KOPT-K1 (cell line): ENCODE data around the gene KCNJ14.

Source experiments
- H3K27ac ChIP-seq: fragments of 200-600 bp; sonication (generic); 2 replicates; pipeline ENCODE4 v1.5.1; 2016; ENCODE audit warnings: antibody characterized with exemption, mild to moderate bottlenecking, low read depth, low read length; ENCODE audit not compliant: poor library complexity, severe bottlenecking
- H3K36me3 ChIP-seq: fragments of 200-600 bp; sonication (generic); 2 replicates; pipeline ENCODE4 v1.5.1; 2017; ENCODE audit warnings: antibody characterized with exemption, mild to moderate bottlenecking, low read length, moderate library complexity; ENCODE audit not compliant: insufficient read depth
- H3K9me3 ChIP-seq: fragments of 200-600 bp; sonication (generic); 2 replicates; pipeline ENCODE4 v1.5.1; 2017; ENCODE audit warnings: antibody characterized with exemption, low read length, mild to moderate bottlenecking; ENCODE audit not compliant: insufficient read depth, poor library complexity, severe bottlenecking

The KCNJ14 gene

GRCh38 chr19:48442116-48443035 is 13.0 kb upstream of the KCNJ14 start:
- peaks cover 4% of the 10 kb centered on the region for H3K36me3 ChIP-seq
- no peaks in the 10 kb centered on the region for H3K9me3 ChIP-seq
- H3K27ac ChIP-seq: no peak overlapping the region

- Histone ChIP-seq H3K9me3 (no peaks in the 10 kb centered on the region), H3K27ac (no peak overlapping the region), H3K36me3 (peaks cover 12% of the 10 kb centered on the region)
These were observed 12.1 kb upstream of the KCNJ14 start for GRCh38 chr19:48443256-48443655.

- Histone ChIP-seq H3K9me3 (no peaks in the 10 kb centered on the region), H3K36me3 (peaks cover 17% of the 10 kb centered on the region), H3K27ac (no peak overlapping the region)
These were observed 11.6 kb upstream of the KCNJ14 start for GRCh38 chr19:48443731-48444128.

- Histone ChIP-seq H3K9me3 (no peaks in the 10 kb centered on the region), H3K27ac (peak overlapping the region; percentile 66), H3K36me3 (peaks cover 23% of the 10 kb centered on the region)
These were observed 11.0 kb upstream of the KCNJ14 start for GRCh38 chr19:48444129-48444935.

DNA sequence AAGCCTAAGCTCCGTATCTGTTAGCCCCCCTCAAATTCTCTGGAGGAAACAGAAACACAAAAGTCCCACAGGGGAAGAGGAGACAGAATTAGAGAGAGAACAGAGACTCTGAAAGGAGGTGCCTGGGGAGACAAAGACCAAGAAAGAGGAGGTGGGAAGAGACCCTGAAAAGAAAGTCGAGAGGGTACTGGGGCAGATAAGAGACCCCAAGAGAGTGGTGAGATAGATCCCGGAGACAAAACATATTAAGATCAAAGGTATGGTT is 10.5 kb upstream of the KCNJ14 start:
- H3K9me3 ChIP-seq: no peaks in the 10 kb centered on the region
- peak overlapping the region; percentile 66 for H3K27ac ChIP-seq
- H3K36me3 ChIP-seq: peaks cover 29% of the 10 kb centered on the region

- no peaks in the 10 kb centered on the region for H3K9me3 ChIP-seq
- H3K27ac ChIP-seq: peak overlapping the region; percentile 66
- peaks cover 32% of the 10 kb centered on the region for H3K36me3 ChIP-seq
These were observed 10.1 kb upstream of the KCNJ14 start for GRCh38 chr19:48445256-48445605.

DNA sequence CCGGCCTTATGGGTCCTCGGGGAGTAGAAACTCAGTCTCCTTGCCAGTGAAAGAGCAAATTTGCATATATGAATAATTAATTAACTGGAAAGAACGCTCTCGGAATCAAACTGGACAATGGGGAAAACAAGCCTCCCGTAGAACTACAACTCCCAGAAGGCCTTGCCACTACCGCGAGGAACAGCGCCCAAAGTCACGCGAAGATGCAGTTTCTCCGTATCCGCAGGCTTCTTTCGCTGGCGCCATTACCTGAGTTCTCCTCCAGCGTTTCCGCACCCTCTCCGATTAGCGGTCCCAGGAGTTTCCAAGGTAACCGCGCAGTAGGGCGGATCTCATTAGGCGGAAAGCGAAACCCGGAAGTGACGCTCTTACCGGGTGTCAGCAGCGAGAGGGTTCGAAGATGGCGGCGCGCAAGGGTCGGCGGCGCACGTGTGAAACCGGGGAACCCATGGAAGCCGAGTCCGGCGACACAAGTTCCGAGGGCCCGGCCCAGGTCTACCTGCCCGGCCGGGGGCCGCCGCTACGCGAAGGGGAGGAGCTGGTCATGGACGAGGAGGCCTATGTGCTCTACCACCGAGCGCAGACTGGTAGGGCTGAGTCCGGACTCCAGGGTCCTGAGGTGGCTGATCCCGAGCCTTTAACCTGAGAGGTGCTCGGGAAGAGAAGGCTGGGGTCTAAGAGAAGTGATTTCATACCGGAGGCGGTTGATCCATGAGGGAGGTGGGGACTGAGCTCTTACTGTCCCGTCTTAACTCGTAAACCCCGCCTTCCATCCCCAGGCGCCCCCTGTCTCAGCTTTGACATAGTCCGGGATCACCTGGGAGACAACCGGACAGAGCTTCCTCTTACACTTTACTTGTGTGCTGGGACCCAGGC is 9.5 kb upstream of the KCNJ14 start, which contains the start of gene GRWD1:
GRWD1 (plus strand) TSS at position 378 of the 876 bp plus-strand sequence; CDS start at position 401, 23 bp downstream.
- Histone ChIP-seq H3K36me3 (peaks cover 38% of the 10 kb centered on the region), H3K27ac (peak within 1 kb of the TSS; percentile 66), H3K9me3 (no peaks in the 10 kb centered on the region)

DNA sequence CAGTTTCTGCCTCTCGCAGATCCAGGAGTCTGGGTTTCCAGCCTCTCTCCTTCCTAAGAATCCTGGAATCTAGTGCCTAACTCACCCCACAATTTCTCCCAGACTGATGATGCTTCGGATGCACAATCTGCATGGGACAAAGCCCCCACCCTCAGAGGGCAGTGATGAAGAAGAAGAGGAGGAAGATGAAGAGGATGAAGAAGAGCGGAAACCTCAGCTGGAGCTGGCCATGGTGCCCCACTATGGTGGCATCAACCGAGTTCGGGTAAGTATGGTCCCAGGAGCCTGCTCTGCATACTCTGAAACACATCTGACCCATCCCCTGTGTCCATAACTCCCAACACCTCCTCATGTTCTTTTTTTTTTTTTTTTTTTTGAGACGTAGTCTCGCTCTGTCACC is 8.8 kb upstream of the KCNJ14 start:
- H3K36me3 ChIP-seq: peaks cover 46% of the 10 kb centered on the region
- no peaks in the 10 kb centered on the region for H3K9me3 ChIP-seq
- peak overlapping the region; percentile 66 for H3K27ac ChIP-seq

- Histone ChIP-seq H3K9me3 (no peaks in the 10 kb centered on the region), H3K27ac (no peak overlapping the region), H3K36me3 (peaks cover 66% of the 10 kb centered on the region)
These were observed 6.8 kb upstream of the KCNJ14 start for GRCh38 chr19:48448563-48448962.

GRCh38 chr19:48450441-48450840 is 4.9 kb upstream of the KCNJ14 start:
- Histone ChIP-seq H3K9me3 (no peaks in the 10 kb centered on the region), H3K36me3 (peaks cover 84% of the 10 kb centered on the region), H3K27ac (no peak overlapping the region)

DNA sequence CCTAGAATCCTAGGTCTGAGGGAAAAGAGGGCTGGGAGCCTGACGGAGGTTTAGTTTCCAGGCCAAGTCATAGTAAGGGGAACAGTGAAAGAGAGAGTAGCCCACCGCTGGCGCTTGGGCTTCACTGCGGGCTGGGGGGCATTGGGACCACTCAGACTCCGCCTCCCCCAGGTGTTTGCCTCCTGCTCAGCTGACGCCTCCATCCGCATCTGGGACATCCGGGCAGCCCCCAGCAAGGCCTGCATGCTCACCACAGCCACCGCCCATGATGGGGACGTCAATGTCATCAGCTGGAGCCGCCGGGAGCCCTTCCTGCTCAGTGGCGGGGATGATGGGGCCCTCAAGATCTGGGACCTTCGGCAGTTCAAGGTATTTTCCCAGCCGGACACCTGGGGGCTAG is 4.5 kb upstream of the KCNJ14 start:
- Histone ChIP-seq H3K36me3 (peaks cover 89% of the 10 kb centered on the region), H3K9me3 (no peaks in the 10 kb centered on the region), H3K27ac (no peak overlapping the region)

DNA sequence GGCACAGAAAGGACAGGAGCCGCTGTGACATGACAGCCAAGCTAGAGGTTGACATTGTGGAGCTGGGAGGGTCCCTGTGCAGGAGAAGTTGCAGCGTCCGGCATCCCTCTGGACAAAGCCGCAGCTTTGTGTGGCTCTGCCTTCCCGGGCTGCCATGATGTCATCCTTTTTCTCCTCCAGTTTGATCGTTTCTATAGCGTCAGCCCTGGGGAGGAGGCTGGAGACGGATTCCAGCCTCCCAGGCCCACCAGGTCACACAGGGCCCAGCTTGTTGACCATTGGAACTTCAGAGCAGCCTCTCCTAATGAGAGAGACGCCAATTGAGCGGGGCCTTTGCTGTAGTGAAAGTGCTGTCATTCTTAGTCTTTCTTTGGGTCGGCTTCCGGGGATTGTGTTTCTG is 3.8 kb upstream of the KCNJ14 start:
- peaks cover 96% of the 10 kb centered on the region for H3K36me3 ChIP-seq
- no peaks in the 10 kb centered on the region for H3K9me3 ChIP-seq
- no peak overlapping the region for H3K27ac ChIP-seq

DNA sequence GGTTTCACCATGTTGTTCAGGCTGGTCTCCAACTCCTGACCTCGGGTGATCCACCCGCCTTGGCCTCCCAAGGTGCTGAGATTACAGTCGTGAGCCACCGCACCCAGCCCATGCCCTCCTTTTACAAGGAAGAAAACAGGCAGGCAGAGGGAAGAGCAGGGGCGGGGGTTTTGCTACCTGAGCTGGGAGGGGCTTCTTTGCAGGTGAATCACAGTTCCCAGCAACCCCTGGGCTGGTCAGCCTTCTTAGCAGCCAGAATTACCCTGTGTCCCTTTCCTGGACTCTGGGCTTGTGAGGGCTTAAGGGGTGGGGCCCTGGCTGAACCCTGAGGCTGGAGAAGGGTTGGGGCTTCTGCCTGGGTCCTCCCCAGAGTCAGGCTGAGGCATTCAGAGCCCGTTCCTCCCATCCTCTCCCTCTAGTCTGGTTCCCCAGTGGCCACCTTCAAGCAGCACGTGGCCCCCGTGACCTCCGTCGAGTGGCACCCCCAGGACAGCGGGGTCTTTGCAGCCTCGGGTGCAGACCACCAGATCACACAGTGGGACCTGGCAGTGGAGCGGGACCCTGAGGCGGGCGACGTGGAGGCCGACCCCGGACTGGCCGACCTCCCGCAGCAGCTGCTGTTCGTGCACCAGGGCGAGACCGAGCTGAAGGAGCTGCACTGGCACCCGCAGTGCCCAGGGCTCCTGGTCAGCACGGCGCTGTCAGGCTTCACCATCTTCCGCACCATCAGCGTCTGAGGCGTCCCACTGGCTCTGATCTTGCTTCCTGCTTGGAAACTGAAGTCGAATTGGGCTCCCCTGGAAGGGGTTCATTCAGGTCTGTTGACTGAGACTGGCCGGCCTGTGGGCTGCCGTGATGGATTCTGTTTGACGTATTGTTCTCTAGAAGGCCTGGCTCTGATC is 2.8 kb upstream of the KCNJ14 start:
- Histone ChIP-seq H3K36me3 (peaks cover 100% of the 10 kb centered on the region), H3K9me3 (no peaks in the 10 kb centered on the region), H3K27ac (no peak overlapping the region)

- H3K9me3 ChIP-seq: no peaks in the 10 kb centered on the region
- H3K27ac ChIP-seq: no peak overlapping the region
- H3K36me3 ChIP-seq: peaks cover 95% of the 10 kb centered on the region
These were observed 1.1 kb upstream of the KCNJ14 start for GRCh38 chr19:48454150-48454730.
